ENCODE data around the gene KRTAP12-4.
"Not testable (repeated sequence)": the region's sequence is repeated elsewhere in the genome, so short reads cannot be mapped to it uniquely, and the experiment has no call there.

The KRTAP12-4 gene

DNA sequence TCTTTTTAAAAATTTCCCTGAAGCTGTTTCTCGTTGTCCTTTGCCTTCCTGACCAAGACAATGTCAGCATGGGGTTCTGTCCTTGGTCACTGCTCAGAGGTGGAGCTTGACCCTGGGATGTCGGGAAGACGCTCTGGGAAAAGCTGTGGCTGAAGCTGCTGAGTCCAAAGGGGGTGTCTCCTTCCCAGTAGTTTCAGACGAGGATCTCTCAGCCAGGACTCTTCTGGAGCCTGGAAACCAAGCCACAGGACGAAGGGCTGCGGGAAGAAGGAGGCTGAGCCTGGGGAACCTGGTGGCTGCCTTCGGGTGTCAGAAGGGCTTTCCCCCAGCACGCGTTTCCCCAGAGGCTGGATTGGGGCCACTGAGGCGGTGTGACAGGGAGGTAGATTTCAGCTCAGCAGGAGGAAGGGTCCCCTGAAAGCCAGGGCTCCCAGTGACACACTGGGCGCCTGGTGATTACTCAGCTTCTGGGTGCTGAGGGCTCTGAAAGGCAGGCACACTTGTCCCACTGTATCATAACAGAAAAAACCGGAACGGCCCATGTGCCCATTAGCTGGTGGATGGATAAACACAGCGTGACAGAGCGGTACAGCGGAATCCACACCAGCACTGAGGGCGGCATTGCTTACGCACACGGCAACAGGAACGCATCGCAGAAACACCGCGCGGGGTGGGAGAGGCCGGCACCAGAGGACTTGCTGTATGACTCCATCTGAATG, 32.5 kb upstream of the KRTAP12-4 start:
- peak; percentile 30 for DNase-seq

DNA sequence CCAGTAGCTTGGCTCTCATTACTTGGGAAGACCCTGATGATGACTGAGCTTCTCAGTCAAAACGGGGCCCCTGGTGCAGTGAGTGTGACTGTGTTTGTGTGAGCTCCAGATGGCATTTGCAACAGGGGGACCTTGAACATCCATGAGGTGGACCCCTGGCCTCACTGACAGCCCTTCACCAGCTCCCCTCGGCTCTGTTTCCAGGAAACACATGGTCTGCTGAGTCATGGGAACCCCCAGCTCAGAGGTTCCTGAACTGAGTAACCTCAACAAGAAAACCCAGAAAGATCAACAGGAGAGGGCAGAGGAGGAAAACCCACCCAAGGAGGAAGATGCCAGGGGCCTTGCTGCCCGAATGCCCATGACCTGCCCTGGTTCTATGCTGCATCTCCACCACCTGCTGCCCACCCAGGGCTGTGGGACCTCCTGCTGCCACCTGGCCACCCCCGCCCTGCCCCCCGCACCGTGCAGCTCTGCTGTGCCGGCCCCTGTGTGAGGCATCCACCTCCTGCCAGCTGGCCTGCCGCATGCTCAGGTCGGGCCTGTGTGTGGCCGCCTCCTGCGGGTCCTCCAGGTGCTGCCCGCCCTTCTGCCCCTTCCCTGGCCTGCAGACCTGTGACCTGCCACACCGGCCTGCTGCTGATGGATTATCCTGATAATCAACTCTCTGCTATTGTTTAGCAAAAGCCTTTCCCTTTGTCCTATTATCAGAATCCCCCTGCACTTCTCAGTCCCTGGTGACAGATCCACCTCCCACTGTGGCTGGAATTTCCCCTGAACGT, 31.7 kb upstream of the KRTAP12-4 start:
- DNase-seq = no peak

DNA sequence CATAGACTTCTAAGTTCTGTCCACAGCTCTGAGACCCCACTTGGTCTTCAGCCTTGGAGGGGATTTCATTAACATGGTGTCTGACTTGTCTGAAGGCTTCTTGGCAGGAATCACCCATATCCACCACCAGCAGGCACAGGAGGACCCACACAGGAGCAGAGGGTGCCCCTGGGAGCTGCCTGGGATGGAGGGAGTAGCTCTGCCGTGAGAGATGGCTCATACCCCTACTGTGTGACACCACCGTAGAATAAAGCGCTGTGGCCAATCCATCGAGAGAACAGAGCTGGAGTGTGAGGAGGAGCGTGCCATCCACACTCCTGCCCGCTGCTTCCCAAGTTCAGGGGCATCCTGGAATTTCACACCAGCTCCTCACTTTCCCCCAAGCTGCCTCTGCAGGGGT, 30.6 kb upstream of the KRTAP12-4 start:
- not testable (repeated sequence) for DNase-seq

DNA sequence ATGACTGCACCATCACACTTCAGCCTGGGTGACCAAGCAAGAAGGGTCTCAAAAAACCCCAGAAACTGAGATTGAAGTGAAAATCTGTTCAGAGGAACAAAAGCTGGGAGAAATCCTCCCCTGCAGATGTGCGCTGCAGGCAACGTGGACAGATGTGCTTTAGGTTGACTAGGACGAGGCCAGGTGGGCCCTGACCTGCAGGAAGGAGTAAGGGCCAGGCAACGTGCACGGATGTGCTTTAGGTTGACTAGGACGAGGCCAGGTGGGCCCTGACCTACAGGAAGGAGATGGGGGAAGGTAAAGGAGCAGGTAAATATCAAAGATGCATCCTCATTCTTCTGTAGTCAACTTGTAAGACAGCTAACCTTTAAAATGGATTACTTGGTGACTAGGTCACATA, 30.0 kb upstream of the KRTAP12-4 start:
- no peak for DNase-seq

DNA sequence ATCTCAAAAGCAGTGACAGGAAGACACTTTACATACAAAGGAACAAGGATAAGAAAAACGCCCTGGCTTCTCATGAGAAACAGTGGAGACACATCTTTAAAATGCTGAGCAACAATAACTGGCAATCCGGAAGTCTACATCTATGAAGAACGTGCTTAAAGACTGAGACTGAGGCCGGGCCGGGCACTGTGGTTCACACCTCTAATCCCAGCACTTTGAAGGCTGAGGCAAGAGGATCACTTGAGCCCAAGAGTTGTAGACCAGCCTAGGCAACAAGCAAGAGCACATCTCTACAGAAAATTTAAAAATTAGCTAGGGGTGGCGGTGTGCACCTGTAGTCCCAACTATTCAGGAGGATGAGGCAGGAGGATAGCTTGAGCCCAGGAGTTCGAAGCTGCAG, 29.6 kb upstream of the KRTAP12-4 start:
- no peak for DNase-seq

DNA sequence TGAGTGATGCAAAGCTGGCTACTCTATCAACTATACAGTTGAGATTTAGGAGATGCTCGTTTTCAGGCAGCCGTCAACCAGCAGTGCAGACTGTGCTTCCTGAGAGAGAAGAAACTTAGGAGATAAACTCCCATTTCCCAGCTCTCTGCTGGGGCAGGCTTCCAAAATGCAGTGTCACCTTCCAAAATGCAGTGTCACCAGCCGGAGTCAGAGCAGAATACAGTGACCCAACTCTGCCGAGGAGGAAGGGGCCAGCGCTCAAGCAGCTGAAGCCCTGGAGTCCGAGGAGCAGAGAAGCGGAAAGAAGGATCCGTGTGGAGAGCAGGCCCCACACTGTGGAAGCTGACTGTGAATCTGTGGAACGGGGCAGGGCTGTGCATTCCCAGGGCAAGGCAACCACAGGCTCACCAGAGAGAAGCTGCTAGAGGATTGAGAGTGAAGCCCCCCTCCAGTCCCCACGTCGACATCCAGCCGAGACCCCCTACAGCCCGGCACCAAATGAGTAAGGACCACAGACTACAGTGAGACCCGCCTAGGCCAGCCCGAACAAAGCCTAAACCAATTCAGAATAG, 28.2 kb upstream of the KRTAP12-4 start:
- no peak for DNase-seq

DNA sequence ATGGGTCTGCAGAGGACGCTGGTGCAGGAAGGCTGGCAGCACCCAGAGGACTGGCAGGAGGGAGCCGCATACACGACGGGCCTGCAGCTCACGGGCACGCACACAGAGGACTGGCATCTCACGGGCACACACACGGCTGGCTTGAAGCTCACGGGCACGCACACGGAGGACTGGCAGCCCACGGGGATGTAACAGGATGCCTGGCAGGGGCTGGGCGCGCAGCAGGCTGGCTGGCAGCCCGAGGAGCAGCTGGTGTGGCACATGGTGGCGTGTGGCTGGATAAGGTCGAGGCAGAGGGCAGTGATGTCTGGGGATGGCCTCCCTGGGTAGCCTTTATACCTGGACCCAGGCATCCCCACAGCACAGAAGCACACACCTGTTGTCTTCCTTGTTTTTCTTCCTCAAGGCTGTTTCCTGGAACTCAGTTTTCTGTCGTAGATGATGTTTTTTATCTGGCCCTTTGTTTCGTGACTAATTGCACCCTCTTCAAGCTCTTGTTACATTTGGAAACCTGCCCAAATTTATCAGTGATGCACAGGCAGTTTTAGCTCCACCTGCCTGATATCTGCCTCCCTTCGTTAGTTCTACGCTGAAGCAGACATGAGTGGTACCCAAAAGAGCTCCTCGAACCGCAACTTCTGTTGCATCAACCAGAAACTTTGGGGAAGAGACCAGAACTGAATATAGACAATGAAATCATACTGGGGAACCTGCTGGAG, 27.6 kb upstream of the KRTAP12-4 start, which contains the start of gene KRTAP12-1:
Gene KRTAP12-1 (minus strand): TSS at position 303 of the 719 bp plus-strand sequence. CDS start 40 bp downstream, at position 263.
- DNase-seq = peak; percentile 98

DNA sequence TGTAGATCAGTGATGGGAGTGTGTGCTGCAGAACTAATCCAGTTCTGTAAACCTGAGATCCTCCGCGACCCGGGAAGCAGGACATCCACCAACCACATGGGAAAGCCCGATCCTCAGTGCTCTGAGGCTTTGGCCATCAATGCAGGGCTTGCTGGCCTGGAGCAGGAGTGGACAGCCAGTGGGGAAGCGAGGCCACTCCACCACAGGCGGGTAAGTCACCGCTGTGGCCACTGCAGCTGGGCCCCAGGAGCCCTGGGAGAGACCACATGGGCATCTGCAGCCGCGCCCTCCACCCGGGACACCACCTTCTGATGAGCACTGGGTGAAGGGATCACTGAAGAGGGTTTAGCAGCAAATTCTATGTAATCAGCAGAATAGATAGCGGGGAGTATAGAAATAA, 26.7 kb upstream of the KRTAP12-4 start:
- no peak for DNase-seq

DNA sequence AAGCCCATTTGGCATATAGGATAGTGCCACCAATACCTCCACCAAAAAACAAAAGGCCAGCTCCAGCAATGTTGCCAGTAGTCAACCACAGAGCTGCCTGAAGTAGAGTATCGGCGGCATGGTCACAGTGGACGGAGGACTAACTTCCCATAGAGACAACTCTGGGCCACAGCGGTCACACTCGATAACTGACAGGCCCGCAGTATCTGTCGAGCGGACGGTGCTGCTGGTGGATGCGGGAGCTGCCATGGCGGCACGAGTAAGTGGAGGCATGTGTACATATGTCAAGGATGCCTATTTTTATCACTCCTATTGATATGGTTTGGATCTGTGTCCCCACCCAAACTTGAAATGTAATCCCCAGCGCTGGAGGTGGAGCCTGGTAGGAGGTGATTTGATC, 23.4 kb upstream of the KRTAP12-4 start:
- no peak for DNase-seq

DNA sequence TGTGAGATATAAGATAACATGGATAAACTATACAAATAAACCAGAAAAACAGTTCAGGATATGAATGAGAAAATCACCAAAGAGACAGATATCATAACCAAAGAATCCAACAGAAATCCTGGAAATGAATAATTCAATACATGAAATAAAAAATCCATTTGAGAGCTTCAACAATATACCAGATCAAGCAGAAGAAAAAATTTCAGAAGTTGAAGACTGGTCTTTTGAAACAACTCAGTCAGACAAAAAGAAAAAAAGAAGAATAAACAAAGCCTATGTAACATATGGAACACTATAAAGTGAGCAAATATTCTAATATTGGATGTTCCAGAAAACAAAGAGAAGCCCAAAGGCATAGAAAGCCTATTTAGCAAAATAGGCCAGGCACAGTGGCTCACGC, 17.5 kb upstream of the KRTAP12-4 start:
- no peak for DNase-seq

DNA sequence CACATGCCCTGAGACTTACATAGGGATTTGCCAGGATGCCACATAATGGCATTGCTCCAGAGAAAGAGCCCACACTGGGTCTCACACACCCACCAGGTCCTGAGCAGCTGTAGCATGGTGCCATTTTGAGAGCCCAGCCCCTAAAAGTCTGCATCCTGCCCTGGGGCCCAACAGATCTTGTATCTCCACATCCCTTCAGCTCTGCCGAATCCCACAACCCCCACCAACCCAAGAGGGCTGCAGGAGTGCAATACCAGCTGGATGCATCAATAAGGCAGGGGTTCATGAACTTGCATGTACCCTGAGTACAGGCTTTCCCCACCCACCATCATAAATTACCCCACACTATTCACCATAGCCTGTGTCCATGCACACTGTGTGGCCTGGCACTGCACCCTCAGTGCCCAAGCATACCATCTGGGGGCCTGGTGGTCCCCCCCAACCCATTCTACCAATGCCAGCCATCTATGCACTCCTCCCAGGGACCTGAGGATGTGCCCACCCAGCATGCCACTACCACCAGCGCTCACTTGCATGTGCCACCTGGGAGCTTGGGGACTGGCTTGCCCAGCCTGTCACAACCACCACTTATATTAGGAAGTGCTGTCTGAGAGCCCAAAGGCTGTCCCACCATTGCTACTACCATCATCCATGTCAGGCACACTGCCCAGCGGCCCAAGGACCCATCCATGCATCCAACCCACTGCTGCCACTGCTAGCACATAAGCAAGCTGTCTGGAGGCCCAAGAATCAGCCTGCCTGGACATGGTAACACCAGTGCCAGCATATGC, 16.4 kb upstream of the KRTAP12-4 start:
- DNase-seq = no peak

DNA sequence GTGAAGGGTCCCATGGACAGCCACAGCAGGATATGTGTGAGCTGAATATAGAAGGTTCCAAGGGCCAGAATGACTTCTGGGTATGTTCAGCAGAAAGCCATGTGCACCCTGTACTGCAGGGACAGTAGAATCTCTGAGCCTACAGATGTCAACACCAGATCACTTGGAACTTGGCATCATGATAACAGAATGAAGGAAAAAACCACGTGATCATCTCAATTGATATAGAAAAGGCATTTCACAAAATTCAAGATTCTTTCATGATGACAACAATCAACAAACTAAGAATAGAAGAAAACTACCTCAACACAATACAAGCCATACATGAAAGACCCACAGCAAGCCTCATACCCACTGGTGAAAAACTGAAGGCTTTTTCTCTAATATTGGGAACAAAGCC, 13.2 kb upstream of the KRTAP12-4 start:
- no peak for DNase-seq

DNA sequence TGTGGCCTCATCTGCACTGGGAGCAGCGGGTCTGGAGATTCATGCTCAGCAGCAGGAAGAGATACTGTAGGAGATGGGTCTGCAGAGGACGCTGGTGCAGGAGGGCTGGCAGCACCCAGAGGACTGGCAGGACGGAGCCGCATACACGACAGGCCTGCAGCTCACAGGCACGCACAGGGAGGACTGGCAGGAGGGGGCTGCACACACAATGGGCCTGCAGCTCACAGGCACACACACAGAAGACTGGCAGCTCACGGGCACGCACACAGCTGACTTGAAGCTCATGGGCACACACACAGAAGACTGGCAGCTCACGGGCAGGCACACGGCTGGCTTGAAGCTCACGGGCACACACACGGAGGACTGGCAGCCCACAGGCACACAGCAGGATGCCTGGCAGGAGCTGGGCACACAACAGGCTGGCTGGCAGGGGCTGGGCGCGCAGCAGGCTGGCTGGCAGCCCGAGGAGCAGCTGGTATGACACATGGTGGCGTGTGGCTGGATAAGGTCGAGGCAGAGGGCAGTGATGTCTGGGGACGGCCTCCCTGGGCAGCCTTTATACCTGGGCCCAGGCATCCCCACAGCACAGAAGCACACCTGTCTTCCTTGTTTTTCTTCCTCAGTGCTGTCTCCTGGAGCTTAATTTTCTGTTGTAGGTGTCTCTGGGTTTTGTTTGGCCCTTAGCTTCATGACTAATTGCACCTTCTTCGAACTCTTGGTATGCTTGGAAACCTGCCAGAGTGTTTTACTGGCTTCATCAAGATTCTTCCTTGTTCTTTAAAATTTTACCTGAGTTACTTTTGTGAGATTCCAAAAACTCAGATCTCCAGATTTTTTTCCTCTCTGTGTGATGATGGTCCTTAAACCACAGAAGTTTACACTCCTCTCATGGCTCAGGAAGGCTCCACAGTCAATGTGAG, 12.2 kb upstream of the KRTAP12-4 start, which contains the start of gene KRTAP12-2:
Gene KRTAP12-2 (minus strand): TSS at position 527 of the 920 bp plus-strand sequence. CDS start 41 bp downstream, at position 486.
- peak; percentile 96 for DNase-seq

DNA sequence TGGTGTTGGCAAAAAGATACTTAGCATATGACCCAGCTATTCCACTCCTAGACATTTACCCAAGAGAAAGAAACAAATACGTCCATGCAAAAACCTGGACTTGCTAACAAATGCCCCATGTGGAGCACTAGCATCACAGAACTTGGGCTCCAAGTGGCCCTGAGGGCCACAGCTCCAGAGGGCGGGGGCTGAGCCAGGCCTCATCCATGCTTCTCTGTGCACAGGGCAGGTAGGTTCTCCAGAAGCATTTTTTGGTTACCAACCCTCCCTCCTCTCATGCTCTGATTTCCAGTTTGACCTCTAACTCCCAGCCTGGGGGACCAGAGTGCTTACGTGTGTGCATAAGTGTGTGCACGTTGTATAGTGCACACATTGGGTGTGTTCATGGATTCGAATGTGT, 10.2 kb upstream of the KRTAP12-4 start:
- no peak for DNase-seq

DNA sequence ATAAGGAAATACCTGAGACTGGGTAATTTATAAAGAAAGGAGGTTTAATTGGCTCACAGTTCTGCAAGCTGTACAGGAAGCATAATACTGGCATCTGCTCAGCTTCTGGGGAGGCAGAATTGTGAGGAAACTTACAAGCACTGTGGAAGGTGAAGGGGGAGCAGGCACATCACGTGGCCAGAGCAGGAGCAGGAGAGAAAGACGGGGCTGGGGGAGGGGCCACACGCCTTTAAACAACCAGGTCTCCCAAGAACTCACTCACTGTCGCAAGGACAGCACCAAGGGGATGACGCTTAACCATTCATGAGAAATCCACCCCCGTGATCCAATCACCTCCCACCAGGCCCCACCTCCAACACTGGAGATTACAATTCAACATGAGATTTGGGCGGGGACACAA, 7.1 kb upstream of the KRTAP12-4 start:
- not testable (repeated sequence) for DNase-seq

DNA sequence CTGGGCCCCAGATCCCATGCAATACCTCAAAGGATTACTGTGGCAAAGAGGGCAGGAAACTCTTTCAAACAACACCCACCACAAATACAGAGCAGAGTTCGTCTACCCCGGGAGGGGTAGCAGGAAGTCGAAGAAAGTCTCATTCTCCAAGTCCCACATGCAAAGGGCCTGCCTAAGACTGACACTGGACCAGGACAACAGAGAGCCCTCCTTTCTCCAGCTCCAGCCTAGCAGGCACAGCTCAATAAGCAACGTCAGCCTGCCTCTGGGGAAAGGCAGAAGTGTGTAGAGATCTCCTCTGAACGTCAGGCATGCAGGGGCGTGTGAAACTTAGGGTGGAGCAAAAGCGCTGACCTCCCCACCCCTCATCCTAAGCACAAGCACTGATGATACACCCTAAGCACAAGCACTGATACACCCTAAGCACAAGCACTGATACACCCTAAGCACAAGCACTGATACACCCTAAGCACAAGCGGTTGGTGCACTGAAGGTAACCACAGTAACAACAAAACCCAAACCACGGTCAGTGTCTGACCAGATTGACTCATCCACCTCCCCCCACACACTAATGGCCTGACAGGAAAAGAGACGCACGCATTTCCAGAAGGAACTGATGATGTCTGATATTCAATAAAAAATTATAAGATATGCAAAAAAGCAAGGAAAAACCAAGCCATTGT, 4.6 kb upstream of the KRTAP12-4 start:
- no peak for DNase-seq

DNA sequence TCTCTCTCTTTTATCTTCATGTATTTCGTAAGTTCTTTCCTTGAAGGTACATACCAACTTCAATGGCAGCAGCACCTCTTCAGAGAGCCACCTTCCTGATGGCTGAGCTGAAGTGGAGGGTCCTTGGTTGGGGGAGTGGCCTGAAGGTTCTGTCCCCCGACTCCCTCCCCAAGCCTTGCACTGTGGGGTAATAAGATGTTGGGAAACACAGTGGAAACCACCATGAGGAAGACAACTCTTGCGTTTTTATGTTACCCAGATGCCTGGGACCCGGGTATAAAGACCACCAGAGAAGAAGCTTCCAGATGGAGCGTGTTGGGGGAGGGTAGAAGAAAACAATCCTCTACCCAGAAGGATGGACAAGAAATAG, 4.1 kb upstream of the KRTAP12-4 start:
- no peak for DNase-seq

DNA sequence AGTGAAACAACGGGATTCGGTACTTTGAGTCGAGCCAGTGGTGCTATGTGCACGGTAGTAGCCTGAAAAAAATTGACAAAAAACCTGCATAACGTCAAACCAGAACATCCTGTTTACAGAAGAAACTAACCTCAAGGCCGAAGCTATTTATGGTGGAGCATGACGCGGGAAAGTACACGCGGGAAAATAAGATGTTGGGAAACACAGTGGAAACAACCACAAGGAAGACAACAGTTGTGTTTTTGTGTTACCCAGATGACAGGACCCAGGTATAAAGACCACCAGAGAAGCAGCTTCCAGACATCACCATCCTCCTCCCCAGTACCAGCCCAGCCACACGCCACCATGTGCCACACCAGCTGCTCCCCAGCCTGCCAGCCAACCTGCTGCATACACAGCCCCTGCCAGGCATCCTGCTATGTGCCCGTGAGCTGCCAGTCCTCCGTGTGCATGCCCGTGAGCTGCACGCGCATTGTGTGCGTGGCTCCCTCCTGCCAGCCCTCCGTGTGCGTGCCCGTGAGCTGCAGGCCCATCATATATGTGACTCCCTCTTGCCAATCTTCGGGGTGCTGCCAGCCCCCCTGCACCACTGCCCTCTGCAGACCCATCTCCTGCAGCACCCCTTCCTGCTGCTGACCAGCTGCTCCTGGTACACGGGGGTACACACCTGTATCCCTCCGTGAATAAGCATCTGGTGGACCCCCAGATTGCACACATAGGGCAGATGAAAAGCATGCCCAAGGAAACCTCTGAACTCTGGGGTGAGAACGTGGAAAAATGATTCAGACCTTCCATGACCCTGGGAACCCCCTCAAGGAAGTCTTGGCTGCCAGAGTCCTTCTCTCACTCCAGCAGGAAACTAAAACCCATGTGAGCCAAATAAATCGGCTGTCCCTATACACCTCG, 3.4 kb upstream of the KRTAP12-4 start, which contains the start of gene KRTAP12-3:
Gene KRTAP12-3 (plus strand): TSS at position 298 of the 906 bp plus-strand sequence. CDS start 48 bp downstream, at position 346.
- DNase-seq = no peak

DNA sequence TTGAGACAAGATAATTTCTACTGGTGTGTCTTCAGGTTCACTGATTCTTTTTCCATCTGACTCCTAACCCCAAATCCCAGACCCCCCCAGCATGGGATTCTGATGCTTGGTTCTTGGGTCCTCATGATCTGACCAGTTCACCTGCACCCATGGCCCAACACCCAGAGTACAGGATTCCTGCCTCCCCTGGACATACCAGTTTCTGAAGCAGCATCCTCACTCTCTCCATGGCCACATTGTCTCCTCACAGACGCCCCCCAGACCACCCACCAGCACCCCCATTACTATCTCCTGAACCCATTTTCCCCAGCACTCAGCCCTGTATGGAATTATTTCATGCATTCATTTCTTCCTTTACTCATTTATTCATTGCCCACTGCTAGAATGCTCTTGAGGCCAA, 2.4 kb upstream of the KRTAP12-4 start:
- DNase-seq = no peak
